SU-DHL-6 (cell line): ENCODE data around the gene POU6F2.

Experiments
- H2AFZ ChIP-seq: fragments of 200-600 bp; sonication (generic); 2 replicates; pipeline ENCODE4 v1.6.1; 2014; ENCODE audit warnings: low read depth, mild to moderate bottlenecking, moderate library complexity, mixed read lengths, antibody characterized with exemption, low read length; ENCODE audit not compliant: severe bottlenecking
- H3F3A ChIP-seq: fragments of 200-600 bp; shearing (Covaris generic); 2 replicates; pipeline ENCODE4 v1.6.0; 2016; ENCODE audit warnings: antibody characterized with exemption, mild to moderate bottlenecking; ENCODE audit not compliant: insufficient read depth
- H3K27ac ChIP-seq: fragments of 200-600 bp; sonication (generic); 2 replicates; pipeline ENCODE4 v1.5.1; 2016; ENCODE audit warnings: low read depth, mild to moderate bottlenecking, low read length, moderate library complexity, mixed read lengths
- H3K27me3 ChIP-seq: fragments of 200-600 bp; sonication (generic), shearing (Covaris generic); 2 replicates; pipeline ENCODE4 v1.6.0; 2014; ENCODE audit warnings: mild to moderate bottlenecking, low read length
- H3K36me3 ChIP-seq: fragments of 200-600 bp; sonication (generic); 2 replicates; pipeline ENCODE4 v1.6.1; 2014; ENCODE audit warnings: mild to moderate bottlenecking, low read length, mixed read lengths
- H3K4me2 ChIP-seq: fragments of 300-600, 200-600 bp; shearing (Covaris generic), sonication (generic); 2 replicates; pipeline ENCODE4 v1.6.0; 2014; ENCODE audit warnings: low read length, low read depth, mild to moderate bottlenecking; ENCODE audit not compliant: poor library complexity, severe bottlenecking
- H3K4me3 ChIP-seq: fragments of 200-600 bp; sonication (generic); 2 replicates; pipeline ENCODE4 v1.5.1; 2014; ENCODE audit warnings: antibody characterized with exemption, low read length, mild to moderate bottlenecking, mixed read lengths; ENCODE audit not compliant: insufficient read depth, poor library complexity, severe bottlenecking
- H3K79me2 ChIP-seq: fragments of 200-600 bp; sonication (generic); 2 replicates; pipeline ENCODE4 v1.6.1; 2014; ENCODE audit warnings: mild to moderate bottlenecking, low read length, moderate library complexity; ENCODE audit not compliant: insufficient read depth
- H3K9ac ChIP-seq: fragments of 200-600 bp; sonication (generic); 2 replicates; pipeline ENCODE4 v1.7.0; 2014; ENCODE audit warnings: mild to moderate bottlenecking, low read length
- H3K9me2 ChIP-seq: fragments of 200-600 bp; sonication (generic); replicated peaks from 2 replicates; pipeline ENCODE4 v1.6.1; 2014; ENCODE audit warnings: low read length; ENCODE audit not compliant: insufficient read depth
- H3K9me3 ChIP-seq: fragments of 200-600 bp; sonication (generic); 2 replicates; pipeline ENCODE4 v1.6.1; 2014; ENCODE audit warnings: low read length, mixed read lengths; ENCODE audit not compliant: insufficient read depth
- H4K20me1 ChIP-seq: fragments of 200-600 bp; sonication (generic); 2 replicates; pipeline ENCODE4 v1.6.1; 2014; ENCODE audit warnings: low read depth, mild to moderate bottlenecking, antibody characterized with exemption, low read length, moderate library complexity, mixed read lengths
- EZH2phosphoT487 ChIP-seq: fragments of 200-600 bp; sonication (generic), shearing (Covaris generic); conservative IDR thresholded peaks from 2 replicates; pipeline ENCODE4 v1.6.1; 2018; ENCODE audit warnings: mild to moderate bottlenecking, antibody characterized with exemption, low read length, moderate library complexity, mixed read lengths
- TF ChIP-seq, protein P1 (sequence below): fragments of 200-600 bp; sonication (generic); IDR thresholded peaks from one replicate; pipeline ENCODE4 v1.5.1; 2017; ENCODE audit warnings: antibody characterized with exemption, mild to moderate bottlenecking, low read length, moderate library complexity; ENCODE audit not compliant: insufficient read depth, poor library complexity, severe bottlenecking

The POU6F2 gene

DNA sequence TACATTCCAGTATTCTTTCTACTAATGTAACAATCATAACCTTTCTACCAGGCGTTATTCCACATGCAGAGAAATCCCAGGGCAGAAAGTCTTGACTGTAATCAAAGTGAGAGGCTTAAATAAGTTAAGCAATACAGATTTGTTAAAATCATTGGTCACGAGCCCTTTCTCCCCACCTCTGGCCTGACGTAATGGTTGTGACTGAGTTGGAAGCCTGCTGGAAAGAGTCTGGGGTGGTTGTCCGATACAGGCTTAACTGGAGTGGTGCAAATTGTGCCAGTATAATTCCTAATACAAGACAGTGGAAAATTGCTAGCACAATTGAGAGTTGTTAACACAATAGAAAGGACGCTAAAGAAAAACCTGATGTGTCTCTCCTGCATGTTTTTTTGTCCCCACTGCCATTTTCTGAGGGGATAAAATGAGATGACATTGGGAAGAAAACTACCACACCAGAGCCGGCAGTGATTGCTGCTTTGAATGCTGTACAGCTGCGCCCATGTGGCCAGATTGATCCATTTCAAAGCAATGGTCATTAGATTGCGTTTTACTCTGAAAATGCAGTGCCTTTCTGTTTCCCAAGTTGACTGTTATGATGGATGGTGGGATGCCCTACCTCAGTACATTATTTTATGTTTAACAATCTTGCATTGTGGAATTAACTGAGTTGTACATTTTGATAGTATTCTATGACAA, 190.8 kb downstream of the POU6F2 start:
- no peaks in the 10 kb centered on the region for H3K36me3 ChIP-seq
- H3K27ac ChIP-seq: no peak overlapping the region
- no peak overlapping the region for H3K9ac ChIP-seq
- no peak overlapping the region for H3K4me2 ChIP-seq
- no peaks in the 10 kb centered on the region for H3K79me2 ChIP-seq
- H3K9me2 ChIP-seq: no peaks in the 10 kb centered on the region; the same call in 1 of the 2 replicates
- H3K9me3 ChIP-seq: no peaks in the 10 kb centered on the region
- no peaks in the 10 kb centered on the region for H3F3A ChIP-seq
- TF ChIP-seq EZH2phosphoT487: no peak
- TF ChIP-seq, protein P1, sequence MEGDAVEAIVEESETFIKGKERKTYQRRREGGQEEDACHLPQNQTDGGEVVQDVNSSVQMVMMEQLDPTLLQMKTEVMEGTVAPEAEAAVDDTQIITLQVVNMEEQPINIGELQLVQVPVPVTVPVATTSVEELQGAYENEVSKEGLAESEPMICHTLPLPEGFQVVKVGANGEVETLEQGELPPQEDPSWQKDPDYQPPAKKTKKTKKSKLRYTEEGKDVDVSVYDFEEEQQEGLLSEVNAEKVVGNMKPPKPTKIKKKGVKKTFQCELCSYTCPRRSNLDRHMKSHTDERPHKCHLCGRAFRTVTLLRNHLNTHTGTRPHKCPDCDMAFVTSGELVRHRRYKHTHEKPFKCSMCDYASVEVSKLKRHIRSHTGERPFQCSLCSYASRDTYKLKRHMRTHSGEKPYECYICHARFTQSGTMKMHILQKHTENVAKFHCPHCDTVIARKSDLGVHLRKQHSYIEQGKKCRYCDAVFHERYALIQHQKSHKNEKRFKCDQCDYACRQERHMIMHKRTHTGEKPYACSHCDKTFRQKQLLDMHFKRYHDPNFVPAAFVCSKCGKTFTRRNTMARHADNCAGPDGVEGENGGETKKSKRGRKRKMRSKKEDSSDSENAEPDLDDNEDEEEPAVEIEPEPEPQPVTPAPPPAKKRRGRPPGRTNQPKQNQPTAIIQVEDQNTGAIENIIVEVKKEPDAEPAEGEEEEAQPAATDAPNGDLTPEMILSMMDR: no peak
- H4K20me1 ChIP-seq: no peaks in the 10 kb centered on the region
- H3K4me3 ChIP-seq: no peak overlapping the region
- peaks cover 3% of the 10 kb centered on the region; the same call in 1 of the 2 replicates for H3K27me3 ChIP-seq
- H2AFZ ChIP-seq: no peak overlapping the region

DNA sequence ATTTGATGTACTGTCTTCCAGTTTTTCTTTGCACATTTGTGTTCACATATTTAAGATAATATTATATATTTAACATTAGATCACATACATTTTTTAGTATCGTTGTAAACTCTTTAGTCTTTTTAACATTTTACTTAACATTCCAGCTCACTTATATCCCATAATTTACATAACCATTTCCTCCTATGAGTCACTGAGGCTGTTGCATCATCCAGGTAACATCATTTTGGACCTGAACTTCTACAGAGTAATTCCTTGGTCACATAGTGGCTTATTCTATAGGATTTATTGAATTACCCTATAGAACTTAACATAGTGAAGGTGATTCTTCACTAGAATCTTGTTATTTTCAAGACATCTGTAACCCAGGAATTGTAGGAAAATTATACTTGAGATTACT, 194.4 kb downstream of the POU6F2 start:
- TF ChIP-seq, protein P1: no peak
- TF ChIP-seq EZH2phosphoT487: no peak
- no peak overlapping the region for H3K27ac ChIP-seq
- no peak overlapping the region for H3K9ac ChIP-seq
- no peaks in the 10 kb centered on the region for H3K79me2 ChIP-seq
- no peaks in the 10 kb centered on the region for H4K20me1 ChIP-seq
- peaks cover 3% of the 10 kb centered on the region; the same call in 1 of the 2 replicates for H3K27me3 ChIP-seq
- H3F3A ChIP-seq: no peaks in the 10 kb centered on the region
- H3K9me3 ChIP-seq: no peaks in the 10 kb centered on the region
- H2AFZ ChIP-seq: no peak overlapping the region
- no peaks in the 10 kb centered on the region for H3K36me3 ChIP-seq
- no peak overlapping the region for H3K4me2 ChIP-seq
- H3K9me2 ChIP-seq: no peaks in the 10 kb centered on the region
- no peak overlapping the region for H3K4me3 ChIP-seq

DNA sequence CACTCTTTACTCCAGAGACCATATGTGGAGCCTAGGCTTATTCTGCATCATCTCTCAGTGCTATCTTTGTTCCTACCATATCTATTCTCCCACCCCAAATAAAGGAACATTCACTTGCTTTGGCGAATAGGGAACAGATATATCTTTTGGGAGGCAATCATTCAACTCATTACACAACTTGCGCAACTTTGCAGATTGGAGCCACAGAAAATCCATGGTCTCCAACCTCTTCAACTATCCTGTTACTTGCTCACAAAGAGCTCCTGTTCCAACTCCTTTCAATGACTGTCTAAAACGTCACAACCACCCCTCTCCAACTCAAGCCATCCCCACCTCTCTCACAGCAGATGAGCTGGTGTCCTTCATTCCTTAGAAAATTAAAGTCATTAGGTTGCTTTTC, 203.7 kb downstream of the POU6F2 start:
- Histone ChIP-seq H4K20me1 (no peaks in the 10 kb centered on the region), H3K27ac (no peak overlapping the region), H3K27me3 (no peaks in the 10 kb centered on the region), H3F3A (no peaks in the 10 kb centered on the region), H2AFZ (no peak overlapping the region), H3K9me2 (no peaks in the 10 kb centered on the region), H3K4me2 (no peak overlapping the region), H3K79me2 (no peaks in the 10 kb centered on the region), H3K9me3 (no peaks in the 10 kb centered on the region), H3K9ac (no peak overlapping the region), H3K36me3 (no peaks in the 10 kb centered on the region), H3K4me3 (no peak overlapping the region)
- TF ChIP-seq EZH2phosphoT487: no peak
- TF ChIP-seq, protein P1: no peak
